Endothelial cell of umbilical vein (primary cell): ENCODE results near the gene SH3BP5L.

Experiments
- POLR2A ChIP-seq: IDR thresholded peaks from 2 replicates; pipeline ENCODE4 v1.6.1; 2012; ENCODE audit warnings: low read depth, mild to moderate bottlenecking, control low read depth, low read length
- TF ChIP-seq, protein P1 (sequence below), 2 donors: IDR thresholded peaks; 1 replicate in 1 of 2; 2 replicates in 1 of 2; pipeline ENCODE4 v1.5.1; 2011; ENCODE audit warnings: low read length in 2 of 2, mild to moderate bottlenecking in 2 of 2, moderate library complexity in 2 of 2, control low read depth in 1 of 2, inconsistent platforms in 1 of 2, low read depth in 1 of 2; ENCODE audit not compliant: insufficient read depth in 1 of 2; ENCODE audit errors: extremely low read depth in 1 of 2

- TF ChIP-seq, protein P1, sequence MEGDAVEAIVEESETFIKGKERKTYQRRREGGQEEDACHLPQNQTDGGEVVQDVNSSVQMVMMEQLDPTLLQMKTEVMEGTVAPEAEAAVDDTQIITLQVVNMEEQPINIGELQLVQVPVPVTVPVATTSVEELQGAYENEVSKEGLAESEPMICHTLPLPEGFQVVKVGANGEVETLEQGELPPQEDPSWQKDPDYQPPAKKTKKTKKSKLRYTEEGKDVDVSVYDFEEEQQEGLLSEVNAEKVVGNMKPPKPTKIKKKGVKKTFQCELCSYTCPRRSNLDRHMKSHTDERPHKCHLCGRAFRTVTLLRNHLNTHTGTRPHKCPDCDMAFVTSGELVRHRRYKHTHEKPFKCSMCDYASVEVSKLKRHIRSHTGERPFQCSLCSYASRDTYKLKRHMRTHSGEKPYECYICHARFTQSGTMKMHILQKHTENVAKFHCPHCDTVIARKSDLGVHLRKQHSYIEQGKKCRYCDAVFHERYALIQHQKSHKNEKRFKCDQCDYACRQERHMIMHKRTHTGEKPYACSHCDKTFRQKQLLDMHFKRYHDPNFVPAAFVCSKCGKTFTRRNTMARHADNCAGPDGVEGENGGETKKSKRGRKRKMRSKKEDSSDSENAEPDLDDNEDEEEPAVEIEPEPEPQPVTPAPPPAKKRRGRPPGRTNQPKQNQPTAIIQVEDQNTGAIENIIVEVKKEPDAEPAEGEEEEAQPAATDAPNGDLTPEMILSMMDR (IDR thresholded peaks at IDR 0.05; ENCODE audit: extremely low read depth in 1 of 2, insufficient read depth in 1 of 2, low read depth in 1 of 2, low read length in 2 of 2), result peak; percentile 30 to 50
- TF ChIP-seq POLR2A, result no peak
Measured at GRCh38 chr1:248841702-248842395, 16.1 kb upstream of the SH3BP5L start.
